CD14-positive monocyte (primary cell): ENCODE results near the gene INPP5E. TPM values are rescaled to one million over a fixed set of nuclear protein-coding genes. Genes with fewer than 3 reads are reported as not detected.
A peak's percentile ranks its signal among the peaks of the same experiment; 100 is the strongest.

Source experiments
- DNase-seq, 3 donors: peaks; one replicate each; pipeline ENCODE4 v3.0.0-alpha.2; 2011 to 2022
- H2AFZ ChIP-seq: 2 replicates; pipeline ENCODE4 v1.6.0; 2012; ENCODE audit warnings: mild to moderate bottlenecking, low read depth, low read length, inconsistent platforms; ENCODE audit not compliant: insufficient read depth, poor library complexity, severe bottlenecking
- H3K27ac ChIP-seq, 2 donors: 1 replicate in 1 of 2; 2 replicates in 1 of 2; pipeline ENCODE4 v1.5.1; 2012 to 2013; ENCODE audit warnings: low read length in 2 of 2, control low read depth in 1 of 2, inconsistent platforms in 1 of 2, low read depth in 1 of 2, mild to moderate bottlenecking in 1 of 2
- H3K27me3 ChIP-seq, 2 donors: one replicate each; pipeline versions ENCODE4 v1.6.0 to v1.6.1; 2011 to 2013; ENCODE audit warnings: low read length in 2 of 2; ENCODE audit not compliant: control insufficient read depth in 2 of 2, insufficient read depth in 2 of 2
- H3K36me3 ChIP-seq, 2 donors: replicated peaks in 1 of 2; 1 replicate in 1 of 2; 2 replicates in 1 of 2; pipeline versions ENCODE4 v1.5.1 to v1.6.1; 2012 to 2013; ENCODE audit warnings: low read length in 2 of 2, control low read depth in 1 of 2, inconsistent platforms in 1 of 2, mild to moderate bottlenecking in 1 of 2; ENCODE audit not compliant: insufficient read depth in 2 of 2, control insufficient read depth in 1 of 2
- H3K4me1 ChIP-seq, 2 donors: 1 replicate in 1 of 2; 2 replicates in 1 of 2; pipeline versions ENCODE4 v1.5.1 to v1.6.1; 2012 to 2013; ENCODE audit warnings: low read length in 2 of 2, control low read depth in 1 of 2, inconsistent platforms in 1 of 2, mild to moderate bottlenecking in 1 of 2, moderate library complexity in 1 of 2; ENCODE audit not compliant: insufficient read depth in 2 of 2, control insufficient read depth in 1 of 2
- H3K4me2 ChIP-seq: replicated peaks from 2 replicates; pipeline ENCODE3; 2012; ENCODE audit warnings: low read length, moderate library complexity, mild to moderate bottlenecking; ENCODE audit not compliant: poor library complexity, severe bottlenecking; ENCODE audit errors: extremely low read depth
- H3K4me3 ChIP-seq, 3 experiments: fragments of 200-600 bp in 1 of 3; sonication (generic) in 1 of 3; replicated peaks in 1 of 3; 1 replicate in 2 of 3; 2 replicates in 1 of 3; pipeline ENCODE4 v1.5.1; 2011 to 2013; ENCODE audit warnings: low read length in 3 of 3, mild to moderate bottlenecking in 3 of 3, control low read depth in 2 of 3, low read depth in 2 of 3, inconsistent platforms in 1 of 3, moderate library complexity in 1 of 3
- H3K79me2 ChIP-seq: 2 replicates; pipeline ENCODE4 v1.6.0; 2012; ENCODE audit warnings: mild to moderate bottlenecking, control low read depth, inconsistent platforms, low read length, moderate library complexity; ENCODE audit not compliant: insufficient read depth
- H3K9ac ChIP-seq: 2 replicates; pipeline ENCODE4 v1.6.0; 2017; ENCODE audit warnings: low read length, mild to moderate bottlenecking; ENCODE audit not compliant: insufficient read depth, poor library complexity, severe bottlenecking
- H3K9me3 ChIP-seq, 2 donors: replicated peaks in 1 of 2; 1 replicate in 1 of 2; 2 replicates in 1 of 2; pipeline versions ENCODE4 v1.5.1 to v1.6.1; 2012 to 2013; ENCODE audit warnings: low read length in 2 of 2, control low read depth in 1 of 2; ENCODE audit not compliant: control insufficient read depth in 1 of 2, insufficient read depth in 1 of 2
- H4K20me1 ChIP-seq: 2 replicates; pipeline ENCODE4 v1.6.0; 2012; ENCODE audit warnings: mild to moderate bottlenecking, low read length, control low read depth, moderate library complexity; ENCODE audit not compliant: insufficient read depth
- H3K27ac Mint-ChIP-seq, 7 donors: one replicate each; pipeline ENCODE4 v1.8.0; 2020; ENCODE audit warnings: mild to moderate bottlenecking in 7 of 7, mixed read lengths in 7 of 7, moderate library complexity in 6 of 7, inconsistent platforms in 2 of 7
- H3K27me3 Mint-ChIP-seq, 3 donors: one replicate each; pipeline ENCODE4 v1.8.0; 2021 to 2022; ENCODE audit warnings: low read depth in 3 of 3, mild to moderate bottlenecking in 3 of 3, mixed read lengths in 3 of 3, moderate library complexity in 3 of 3, inconsistent platforms in 1 of 3
- H3K36me3 Mint-ChIP-seq, 2 donors: one replicate each; pipeline ENCODE4 v1.8.0; 2020; ENCODE audit warnings: mixed read lengths in 2 of 2, inconsistent platforms in 1 of 2, mild to moderate bottlenecking in 1 of 2
- H3K4me1 Mint-ChIP-seq: one replicate; pipeline ENCODE4 v1.8.0; 2020; ENCODE audit warnings: mild to moderate bottlenecking, mixed read lengths
- H3K4me3 Mint-ChIP-seq, 2 donors: one replicate each; pipeline ENCODE4 v1.8.0; 2020; ENCODE audit warnings: mild to moderate bottlenecking in 2 of 2, mixed read lengths in 2 of 2, moderate library complexity in 1 of 2
- H3K9me3 Mint-ChIP-seq, 7 donors: one replicate each; pipeline ENCODE4 v1.8.0; 2020 to 2022; ENCODE audit warnings: mixed read lengths in 7 of 7, mild to moderate bottlenecking in 6 of 7, moderate library complexity in 6 of 7, inconsistent platforms in 2 of 7
- CTCF ChIP-seq: fragments of 200-600 bp; IDR thresholded peaks from one replicate; pipeline ENCODE4 v1.8.0; 2022; ENCODE audit warnings: antibody characterized with exemption, mild to moderate bottlenecking
- WGBS: methylation state at CpG from one replicate; pipeline ENCODE4 v1.1.5; 2013; ENCODE audit warnings: missing lambda C conversion rate; ENCODE audit not compliant: insufficient coverage; 5-methylcytosine and 5-hydroxymethylcytosine counted together
- intact Hi-C, 2 donors: fragments of 100-400 bp; cut with micrococcal nuclease; formaldehyde crosslinking; loops; one replicate each; pipeline versions ENCODE4 v1.15.0 to v1.15.1; 2023
- polyA plus RNA-seq, 3 donors: library from polyadenylated mRNA; depleted of rRNA in 1 of 3; unstranded in 2 of 3; stranded (reverse) in 1 of 3; fragments of 300-500 nt in 2 of 3; fragments of >200 nt in 1 of 3; fragmentation: Illumina TruSeq in 2 of 3; gene quantifications; 1 replicate in 2 of 3; 2 replicates in 1 of 3; pipeline ENCODE4 v1.2.3, GENCODE V29; 2012 to 2021

INPP5E gene
- polyA plus RNA-seq, 3 donors: 1.0 to 8.0 (median 1.0) TPM

- peak overlapping the region in 2 of 7 donors; percentile 8 to 13 for H3K27ac Mint-ChIP-seq
Measured at GRCh38 chr9:136429683-136430491, 9.8 kb downstream of the INPP5E start.

GRCh38 chr9:136429075-136429628, 10.5 kb downstream of the INPP5E start:
- 91% methylated on average over 20 of the region's 21 CpGs for WGBS
- no peaks in the 10 kb centered on the region for H3K4me1 Mint-ChIP-seq
- peaks cover 0 to 2% (median 0%) of the 10 kb centered on the region in 7 donors for H3K9me3 Mint-ChIP-seq
- no peak overlapping the region for H3K9ac ChIP-seq
- H3K4me1 ChIP-seq: no peaks in the 10 kb centered on the region
- peaks cover 23 to 56% of the 10 kb centered on the region in 2 donors for H3K36me3 Mint-ChIP-seq
- no peaks in the 10 kb centered on the region for H4K20me1 ChIP-seq
- no peaks in the 10 kb centered on the region for H3K79me2 ChIP-seq
- H3K27ac ChIP-seq: no peak overlapping the region
- H3K4me3 Mint-ChIP-seq: no peak overlapping the region
- no peak overlapping the region for H3K4me2 ChIP-seq
- no peaks in the 10 kb centered on the region for H3K27me3 ChIP-seq
- no peak overlapping the region for H2AFZ ChIP-seq
- peak overlapping the region in 1 of 7 donors; percentile 18 for H3K27ac Mint-ChIP-seq
- intact Hi-C loops: no loop called here
- TF ChIP-seq CTCF: no peak
- no peak for DNase-seq
- no peaks in the 10 kb centered on the region for H3K27me3 Mint-ChIP-seq
- no peak overlapping the region for H3K4me3 ChIP-seq
- peaks cover 28 to 42% of the 10 kb centered on the region in 2 donors for H3K36me3 ChIP-seq
- H3K9me3 ChIP-seq: no peaks in the 10 kb centered on the region

More at GRCh38 chr9:136429683-136430491, 9.8 kb downstream of the INPP5E start:
- H3K9ac ChIP-seq: no peak overlapping the region
- no peaks in the 10 kb centered on the region for H3K9me3 ChIP-seq
- H3K36me3 ChIP-seq: peaks cover 21 to 34% of the 10 kb centered on the region in 2 donors
- H3K27me3 Mint-ChIP-seq: no peaks in the 10 kb centered on the region
- H4K20me1 ChIP-seq: no peaks in the 10 kb centered on the region
- no peaks in the 10 kb centered on the region for H3K27me3 ChIP-seq
- H3K4me1 ChIP-seq: no peaks in the 10 kb centered on the region
- H3K9me3 Mint-ChIP-seq: peaks cover 0 to 2% (median 0%) of the 10 kb centered on the region in 7 donors
- no peak overlapping the region for H3K4me3 Mint-ChIP-seq
- no peak overlapping the region for H2AFZ ChIP-seq
- no peak for TF ChIP-seq CTCF
- no peaks in the 10 kb centered on the region for H3K79me2 ChIP-seq
- DNase-seq: no peak
- H3K4me3 ChIP-seq: no peak overlapping the region
- intact Hi-C loops: no loop called here
- no peak overlapping the region for H3K4me2 ChIP-seq
- 91% methylated on average over 25 of the region's 32 CpGs for WGBS
- H3K4me1 Mint-ChIP-seq: no peaks in the 10 kb centered on the region
- H3K36me3 Mint-ChIP-seq: peaks cover 15 to 50% of the 10 kb centered on the region in 2 donors
- no peak overlapping the region for H3K27ac ChIP-seq
